ENCODE results near the gene OGDHL.

DNA sequence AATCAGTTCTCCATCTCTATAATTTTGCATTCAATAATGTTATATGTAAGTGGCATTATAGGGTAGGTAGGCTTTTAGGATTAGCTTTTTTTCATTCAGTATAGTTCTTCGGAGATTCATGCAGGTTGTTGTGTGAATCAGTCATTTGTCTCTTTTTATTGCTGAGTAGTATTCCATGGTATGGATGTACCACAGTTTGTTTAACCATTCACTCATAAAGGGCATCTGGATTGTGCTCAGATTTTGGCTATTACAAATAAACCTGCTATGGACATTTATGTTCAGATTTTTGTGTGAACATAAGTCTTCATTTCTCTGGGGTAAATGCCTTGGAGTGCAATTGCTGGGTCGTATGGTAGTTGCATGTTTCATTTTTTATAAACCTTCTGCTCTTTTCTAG lies 4.4 kb upstream of the OGDHL start:
- TF ChIP-seq, protein P1, sequence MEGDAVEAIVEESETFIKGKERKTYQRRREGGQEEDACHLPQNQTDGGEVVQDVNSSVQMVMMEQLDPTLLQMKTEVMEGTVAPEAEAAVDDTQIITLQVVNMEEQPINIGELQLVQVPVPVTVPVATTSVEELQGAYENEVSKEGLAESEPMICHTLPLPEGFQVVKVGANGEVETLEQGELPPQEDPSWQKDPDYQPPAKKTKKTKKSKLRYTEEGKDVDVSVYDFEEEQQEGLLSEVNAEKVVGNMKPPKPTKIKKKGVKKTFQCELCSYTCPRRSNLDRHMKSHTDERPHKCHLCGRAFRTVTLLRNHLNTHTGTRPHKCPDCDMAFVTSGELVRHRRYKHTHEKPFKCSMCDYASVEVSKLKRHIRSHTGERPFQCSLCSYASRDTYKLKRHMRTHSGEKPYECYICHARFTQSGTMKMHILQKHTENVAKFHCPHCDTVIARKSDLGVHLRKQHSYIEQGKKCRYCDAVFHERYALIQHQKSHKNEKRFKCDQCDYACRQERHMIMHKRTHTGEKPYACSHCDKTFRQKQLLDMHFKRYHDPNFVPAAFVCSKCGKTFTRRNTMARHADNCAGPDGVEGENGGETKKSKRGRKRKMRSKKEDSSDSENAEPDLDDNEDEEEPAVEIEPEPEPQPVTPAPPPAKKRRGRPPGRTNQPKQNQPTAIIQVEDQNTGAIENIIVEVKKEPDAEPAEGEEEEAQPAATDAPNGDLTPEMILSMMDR (IDR thresholded peaks at IDR 0.05): no peak
- TF ChIP-seq POLR2A (IDR thresholded peaks at IDR 0.05): no peak

Measured in esophagus squamous epithelium (tissue), 4 donors.